Omental fat pad (tissue), 4 donors: ENCODE measurements around the gene DENND5A. TPM values are rescaled to one million over a fixed set of nuclear protein-coding genes. Genes with fewer than 3 reads are reported as not detected.
"Not testable (repeated sequence)": the region's sequence is repeated elsewhere in the genome, so short reads cannot be mapped to it uniquely, and the experiment has no call there.

ENCODE experiments used
- ATAC-seq: fragments of 150-250 bp; one replicate; pipeline ENCODE4 v1.9.1; 2016; ENCODE audit warnings: mild to moderate bottlenecking, moderate library complexity; ENCODE audit not compliant: low FRiP score
- DNase-seq: peaks from one replicate; pipeline ENCODE4 v3.0.0-alpha.2; 2019; ENCODE audit warnings: low spot score
- CTCF ChIP-seq, 3 donors: fragments of 450-650 bp; IDR thresholded peaks; one replicate each; pipeline ENCODE4 v1.5.1; 2016 to 2017; ENCODE audit warnings: antibody characterized with exemption in 3 of 3, mild to moderate bottlenecking in 3 of 3, moderate library complexity in 2 of 3
- total RNA-seq, 4 donors: library from RNA; depleted of rRNA; stranded (reverse); fragments of >200 nt; gene quantifications; one replicate each; pipeline ENCODE4 v1.1.0, GENCODE V29; 2016

Gene DENND5A
- total RNA-seq, 4 donors from 2014 or later, result 113 to 163 (median 121) TPM

- ATAC-seq (no peak), DNase-seq (no peak)
- no peak for TF ChIP-seq CTCF (IDR thresholded peaks at IDR 0.05)
These were observed 37.1 kb downstream of the DENND5A start for GRCh38 chr11:9228091-9228490.

- TF ChIP-seq CTCF (IDR thresholded peaks at IDR 0.05), result no peak
- DNase-seq, result no peak
- ATAC-seq, result no peak
These were observed 39.3 kb downstream of the DENND5A start for GRCh38 chr11:9225748-9226298.

- ATAC-seq, result no peak
- TF ChIP-seq CTCF (IDR thresholded peaks at IDR 0.05), result no peak
- DNase-seq, result no peak
These were observed 42.5 kb downstream of the DENND5A start for GRCh38 chr11:9222654-9223053.

- not testable (repeated sequence) for ATAC-seq, DNase-seq
These were observed 44.3 kb downstream of the DENND5A start for GRCh38 chr11:9220853-9221252.

GRCh38 chr11:9219572-9219971 lies 45.6 kb downstream of the DENND5A start:
- no peak for TF ChIP-seq CTCF (IDR thresholded peaks at IDR 0.05)
- ATAC-seq (peak; percentile 57), DNase-seq (no peak)

GRCh38 chr11:9219115-9219514 lies 46.0 kb downstream of the DENND5A start:
- no peak for TF ChIP-seq CTCF (IDR thresholded peaks at IDR 0.05)
- DNase-seq (no peak), ATAC-seq (peak; percentile 54)

GRCh38 chr11:9214765-9215164 lies 50.4 kb downstream of the DENND5A start:
- TF ChIP-seq CTCF (IDR thresholded peaks at IDR 0.05), result no peak
- no peak for DNase-seq
- no peak for ATAC-seq

GRCh38 chr11:9211322-9211721 lies 53.8 kb downstream of the DENND5A start:
- ATAC-seq, result no peak

More at GRCh38 chr11:9211322-9211721, 53.8 kb downstream of the DENND5A start:
- no peak for TF ChIP-seq CTCF (IDR thresholded peaks at IDR 0.05)
- no peak for DNase-seq
